NCI-H345 treated with DMSO at 0.1 percent for 48 hours (cell line): ENCODE measurements around the gene TEX261.

Experiments
- DNase-seq: peaks from one replicate; lab custom pipeline; 2025; ENCODE audit not compliant: unreplicated experiment; lab: John Stamatoyannopoulos, UW

The TEX261 gene

GRCh38 chr2:70937866-70938585 is 56.6 kb downstream of the TEX261 start:
- no peak for DNase-seq

GRCh38 chr2:70936979-70937811 is 57.5 kb downstream of the TEX261 start:
- DNase-seq: no peak

- no peak for DNase-seq
These were observed 58.3 kb downstream of the TEX261 start for GRCh38 chr2:70936165-70936978.
